Dendritic cell treated with granulocyte-macrophage colony-stimulating factor and Interleukin-4, amounts not matched to agents 40 ng/mL and 50 ng/mL, for 4 days (primary cell): Measurements from ENCODE around the gene MARVELD1.

Source experiments
- H3K27ac Mint-ChIP-seq: one replicate; pipeline ENCODE4 v1.8.0; 2022; ENCODE audit warnings: mild to moderate bottlenecking, mixed read lengths
- H3K27me3 Mint-ChIP-seq: one replicate; pipeline ENCODE4 v1.8.0; 2022; ENCODE audit warnings: mild to moderate bottlenecking, mixed read lengths
- H3K36me3 Mint-ChIP-seq: one replicate; pipeline ENCODE4 v1.8.0; 2022; ENCODE audit warnings: low read depth, mixed read lengths
- H3K4me1 Mint-ChIP-seq: one replicate; pipeline ENCODE4 v1.8.0; 2022; ENCODE audit warnings: low read depth, mixed read lengths
- H3K4me3 Mint-ChIP-seq: one replicate; pipeline ENCODE4 v1.8.0; 2022; ENCODE audit warnings: mild to moderate bottlenecking, moderate library complexity, mixed read lengths
- H3K9me3 Mint-ChIP-seq: one replicate; pipeline ENCODE4 v1.8.0; 2022; ENCODE audit warnings: mixed read lengths
- intact Hi-C: fragments of 100-400 bp; cut with micrococcal nuclease; formaldehyde crosslinking; loops from one replicate; pipeline ENCODE4 v1.15.0; 2022

MARVELD1 gene

DNA sequence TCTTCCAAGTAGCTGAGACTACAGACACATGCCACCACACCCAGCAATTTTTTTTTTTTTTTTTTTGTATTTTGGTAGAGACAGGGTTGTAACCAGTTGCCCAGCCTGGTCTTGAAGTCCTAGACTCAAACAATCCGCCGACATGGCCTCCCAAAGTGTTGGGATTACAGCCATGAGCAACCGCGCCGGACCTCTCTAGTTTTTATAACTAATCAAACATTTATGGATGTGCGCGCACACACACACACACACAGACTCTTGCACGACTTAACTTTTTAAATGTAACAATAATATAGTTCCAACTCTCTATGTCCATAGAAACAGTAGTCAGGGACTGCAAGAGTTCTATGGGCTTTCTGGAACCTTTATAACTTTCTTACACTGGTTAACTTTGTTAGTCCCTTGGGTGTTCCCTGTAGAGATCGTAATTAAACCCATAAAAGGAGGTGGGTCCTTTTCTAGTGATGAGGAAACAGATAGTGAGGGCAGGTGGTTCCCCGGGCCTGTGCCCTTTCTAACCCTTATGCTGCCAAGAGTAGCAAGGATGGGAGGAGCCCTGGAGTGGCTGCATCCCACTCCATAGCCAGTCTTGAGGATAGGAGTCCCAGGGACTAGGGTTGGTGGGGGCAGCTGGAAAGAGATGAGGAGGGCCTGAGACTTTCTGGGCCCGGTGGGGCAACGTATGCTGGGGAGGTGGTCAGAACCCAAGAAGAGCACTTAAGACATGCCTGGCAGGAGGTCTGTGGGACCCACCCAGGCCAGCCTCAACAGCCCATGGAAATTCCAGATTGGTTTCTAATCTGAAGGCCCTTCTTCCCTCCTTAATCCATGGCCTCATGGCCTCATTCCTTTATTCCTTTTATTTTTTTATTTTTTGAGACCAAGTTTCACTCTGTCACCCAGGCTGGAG is 8.6 kb downstream of the MARVELD1 start:
- Mint-ChIP-seq H3K36me3 (peaks cover 52% of the 10 kb centered on the region), H3K9me3 (no peaks in the 10 kb centered on the region), H3K27ac (no peak overlapping the region), H3K4me1 (peaks cover 43% of the 10 kb centered on the region), H3K27me3 (no peaks in the 10 kb centered on the region), H3K4me3 (no peak overlapping the region)
- intact Hi-C loops: no loop called here

- Mint-ChIP-seq H3K36me3 (peaks cover 43% of the 10 kb centered on the region), H3K4me3 (no peak overlapping the region), H3K27ac (no peak overlapping the region), H3K27me3 (no peaks in the 10 kb centered on the region), H3K4me1 (peaks cover 34% of the 10 kb centered on the region), H3K9me3 (no peaks in the 10 kb centered on the region)
- intact Hi-C loops: no loop called here
Observed at GRCh38 chr10:97723001-97723400, 9.5 kb downstream of the MARVELD1 start.

- Mint-ChIP-seq H3K27me3 (no peaks in the 10 kb centered on the region), H3K4me1 (peaks cover 20% of the 10 kb centered on the region), H3K9me3 (no peaks in the 10 kb centered on the region), H3K4me3 (no peak overlapping the region), H3K36me3 (peaks cover 29% of the 10 kb centered on the region), H3K27ac (no peak overlapping the region)
- intact Hi-C loops: no loop called here
Observed at GRCh38 chr10:97724341-97724941, 10.9 kb downstream of the MARVELD1 start.

DNA sequence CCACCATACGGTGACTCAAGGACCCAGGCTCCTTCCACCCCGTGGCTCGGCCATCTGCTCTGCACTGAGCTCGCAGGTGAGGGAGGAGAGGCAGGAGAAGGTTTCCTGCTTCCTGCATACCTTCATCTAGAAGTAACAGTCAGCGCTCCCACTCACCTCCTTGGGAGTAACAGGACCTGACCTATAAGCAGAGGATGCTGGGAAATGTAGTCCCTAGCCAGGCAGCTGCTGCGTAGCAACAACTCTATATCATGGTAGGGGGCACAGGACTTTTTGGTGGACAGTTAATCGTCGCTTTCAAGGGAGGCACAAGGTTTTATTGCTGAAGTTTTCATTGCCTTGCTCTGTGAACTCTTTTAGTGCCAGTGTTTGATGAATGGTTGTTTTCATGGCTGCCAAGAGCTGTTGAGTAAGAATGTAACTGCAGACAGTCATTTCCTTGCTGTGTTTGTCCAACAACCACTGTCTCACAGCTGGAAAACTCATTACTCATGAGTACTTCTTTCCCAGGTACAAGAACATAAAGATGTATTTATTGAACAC is 13.2 kb downstream of the MARVELD1 start:
- Mint-ChIP-seq H3K4me3 (no peak overlapping the region), H3K27me3 (no peaks in the 10 kb centered on the region), H3K36me3 (peaks cover 9% of the 10 kb centered on the region), H3K9me3 (no peaks in the 10 kb centered on the region), H3K4me1 (peaks cover 16% of the 10 kb centered on the region), H3K27ac (no peak overlapping the region)
- intact Hi-C loops: no loop called here

DNA sequence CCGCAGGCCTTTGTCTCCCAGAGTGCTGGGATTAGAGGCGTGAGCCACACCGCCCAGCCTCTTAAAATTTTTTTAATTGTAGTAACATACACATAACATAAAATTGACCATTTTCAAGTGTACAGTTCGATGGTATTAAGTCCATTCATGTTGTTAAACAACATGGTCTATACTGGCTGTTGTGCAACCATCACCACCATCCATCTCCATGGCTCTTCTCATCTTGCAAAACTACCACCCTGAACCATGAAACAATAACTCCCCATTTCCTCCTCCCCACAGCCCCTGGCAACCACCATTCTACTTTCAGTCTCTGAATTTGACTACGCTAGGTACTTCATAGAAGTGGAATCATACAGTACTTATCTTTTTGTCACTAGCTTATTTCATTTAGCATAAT is 15.5 kb downstream of the MARVELD1 start:
- H3K27ac Mint-ChIP-seq: no peak overlapping the region
- H3K4me3 Mint-ChIP-seq: no peak overlapping the region
- peaks cover 11% of the 10 kb centered on the region for H3K4me1 Mint-ChIP-seq
- no peaks in the 10 kb centered on the region for H3K9me3 Mint-ChIP-seq
- no peaks in the 10 kb centered on the region for H3K36me3 Mint-ChIP-seq
- no peaks in the 10 kb centered on the region for H3K27me3 Mint-ChIP-seq
- intact Hi-C loops: no loop called here

DNA sequence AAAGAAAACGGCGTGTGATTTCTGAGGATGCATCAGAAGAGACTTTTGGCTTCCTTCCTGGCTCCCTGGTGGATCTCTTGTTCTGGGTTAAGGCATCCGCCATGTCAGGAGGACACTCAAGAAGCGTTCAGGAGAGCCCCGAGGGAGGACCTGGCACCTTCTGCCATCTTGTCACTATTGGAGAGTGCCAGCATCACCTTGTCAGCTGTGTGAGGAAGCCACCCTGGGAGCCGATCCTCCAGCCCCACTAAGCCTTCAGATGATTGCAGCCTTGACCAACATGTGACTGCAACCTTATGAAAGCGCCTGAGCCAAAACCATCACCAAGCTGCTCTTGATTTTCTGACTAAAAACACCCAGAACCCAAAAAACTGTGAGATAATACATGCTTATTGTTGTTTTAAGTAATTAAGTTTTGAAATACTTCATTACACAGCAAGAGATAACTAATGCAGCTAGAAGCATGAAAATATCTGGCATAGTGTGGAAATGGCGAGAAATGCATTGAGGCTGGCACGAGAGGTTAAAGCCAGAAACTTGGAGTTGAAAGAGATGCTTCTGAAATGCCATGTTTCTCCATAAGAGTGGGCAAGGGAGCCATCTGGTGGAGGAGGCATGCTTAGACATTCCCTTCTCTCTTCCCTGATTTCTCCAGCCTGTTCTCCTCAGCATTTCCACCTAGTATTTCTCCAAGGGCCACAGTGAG is 18.0 kb downstream of the MARVELD1 start:
- Mint-ChIP-seq H3K9me3 (no peaks in the 10 kb centered on the region), H3K4me3 (no peak overlapping the region), H3K27ac (no peak overlapping the region), H3K4me1 (peaks cover 11% of the 10 kb centered on the region), H3K27me3 (no peaks in the 10 kb centered on the region), H3K36me3 (no peaks in the 10 kb centered on the region)
- intact Hi-C loops: loop anchor here (1.0 to 5.0 kb wide), 4 partner anchors 21 to 159 kb away; partner anchors contain the start of gene ANKRD2

GRCh38 chr10:97732052-97732359 is 18.5 kb downstream of the MARVELD1 start:
- intact Hi-C loops: loop anchor here (5.0 kb wide), 1 partner anchor 35 kb away; no protein-coding TSS in a partner anchor
- H3K36me3 Mint-ChIP-seq: peaks cover 4% of the 10 kb centered on the region
- peaks cover 14% of the 10 kb centered on the region for H3K4me1 Mint-ChIP-seq
- H3K27ac Mint-ChIP-seq: no peak overlapping the region
- H3K4me3 Mint-ChIP-seq: no peak overlapping the region
- no peaks in the 10 kb centered on the region for H3K9me3 Mint-ChIP-seq
- no peaks in the 10 kb centered on the region for H3K27me3 Mint-ChIP-seq

- intact Hi-C loops: loop anchor here (5.0 kb wide), 1 partner anchor 36 kb away; no protein-coding TSS in a partner anchor
- peaks cover 23% of the 10 kb centered on the region for H3K4me1 Mint-ChIP-seq
- peaks cover 12% of the 10 kb centered on the region for H3K36me3 Mint-ChIP-seq
- no peaks in the 10 kb centered on the region for H3K9me3 Mint-ChIP-seq
- H3K27me3 Mint-ChIP-seq: no peaks in the 10 kb centered on the region
- H3K4me3 Mint-ChIP-seq: no peak overlapping the region
- H3K27ac Mint-ChIP-seq: no peak overlapping the region
Observed at GRCh38 chr10:97733256-97733655, 19.7 kb downstream of the MARVELD1 start.

GRCh38 chr10:97734021-97734420 is 20.5 kb downstream of the MARVELD1 start:
- Mint-ChIP-seq H3K4me1 (peaks cover 29% of the 10 kb centered on the region), H3K27ac (no peak overlapping the region), H3K9me3 (no peaks in the 10 kb centered on the region), H3K4me3 (no peak overlapping the region), H3K27me3 (no peaks in the 10 kb centered on the region), H3K36me3 (peaks cover 20% of the 10 kb centered on the region)
- intact Hi-C loops: loop anchor here (5.0 kb wide), 1 partner anchor 37 kb away; no protein-coding TSS in a partner anchor

DNA sequence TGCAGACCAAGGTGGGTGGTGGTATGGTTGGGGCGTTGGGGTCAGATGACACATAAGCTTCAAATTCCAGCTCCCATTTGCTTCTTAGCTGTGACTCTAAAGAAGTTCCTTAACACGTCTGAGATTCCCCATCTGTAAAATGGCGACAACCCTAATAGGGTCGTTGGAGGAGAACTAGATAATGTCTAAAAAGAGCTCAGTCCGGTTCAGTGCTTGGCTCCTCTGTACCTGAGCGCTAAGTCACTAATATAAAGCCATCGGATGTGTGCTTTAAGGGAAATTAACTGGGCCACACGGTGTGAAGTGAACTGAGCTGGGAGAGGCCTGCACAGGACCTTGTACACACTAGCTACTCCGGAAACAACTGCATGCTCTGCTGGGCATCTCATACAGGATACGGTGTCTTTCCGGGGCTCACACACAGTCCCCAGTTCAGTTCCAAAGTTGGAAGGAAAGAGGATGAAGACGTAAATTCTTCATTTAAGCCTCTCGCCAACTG is 22.9 kb downstream of the MARVELD1 start:
- Mint-ChIP-seq H3K9me3 (no peaks in the 10 kb centered on the region), H3K27ac (peak overlapping the region; percentile 91), H3K4me3 (peak overlapping the region; percentile 94), H3K36me3 (peaks cover 44% of the 10 kb centered on the region), H3K4me1 (peaks cover 48% of the 10 kb centered on the region), H3K27me3 (no peaks in the 10 kb centered on the region)
- intact Hi-C loops: loop anchor here (1.0 kb wide), 1 partner anchor 25 kb away; no protein-coding TSS in a partner anchor

GRCh38 chr10:97736902-97737769 is 23.6 kb downstream of the MARVELD1 start, which contains the start of gene ZFYVE27:
Gene ZFYVE27, plus strand, starts transcription at chr10:97737128. Its CDS starts 1,350 bp downstream, at chr10:97738478.
- Mint-ChIP-seq H3K4me1 (peaks cover 49% of the 10 kb centered on the region), H3K4me3 (peak within 1 kb of the TSS; percentile 94), H3K27me3 (no peaks in the 10 kb centered on the region), H3K9me3 (no peaks in the 10 kb centered on the region), H3K27ac (peak within 1 kb of the TSS; percentile 91), H3K36me3 (peaks cover 51% of the 10 kb centered on the region)
- intact Hi-C loops: loop anchor here (1.0 kb wide), 1 partner anchor 26 kb away; no protein-coding TSS in a partner anchor

- peaks cover 49% of the 10 kb centered on the region for H3K4me1 Mint-ChIP-seq
- intact Hi-C loops: no loop called here
- peak overlapping the region; percentile 91 for H3K27ac Mint-ChIP-seq
- H3K36me3 Mint-ChIP-seq: peaks cover 56% of the 10 kb centered on the region
- peak overlapping the region; percentile 94 for H3K4me3 Mint-ChIP-seq
- no peaks in the 10 kb centered on the region for H3K27me3 Mint-ChIP-seq
- H3K9me3 Mint-ChIP-seq: no peaks in the 10 kb centered on the region
Observed at GRCh38 chr10:97737770-97738265, 24.3 kb downstream of the MARVELD1 start.
